MG63 (cell line): ENCODE data around the gene PTPRT. TPM values are rescaled to one million over a fixed set of nuclear protein-coding genes. Genes with fewer than 3 reads are reported as not detected.
"Not testable (repeated sequence)": the region's sequence is repeated elsewhere in the genome, so short reads cannot be mapped to it uniquely, and the experiment has no call there.

Experiments used
- DNase-seq: peaks from one replicate; pipeline ENCODE4 v3.0.0-alpha.2; 2020
- H3K27me3 ChIP-seq: fragments of 250-450 bp; sonication (Bioruptor Pico); 2 replicates; pipeline ENCODE4 v1.5.1; 2020; ENCODE audit warnings: mild to moderate bottlenecking, moderate library complexity
- H3K36me3 ChIP-seq: fragments of 250-450 bp; sonication (Bioruptor Pico); 2 replicates; pipeline ENCODE4 v1.5.1; 2020; ENCODE audit warnings: mild to moderate bottlenecking, moderate library complexity
- H3K4me3 ChIP-seq: fragments of 250-450 bp; sonication (Bioruptor Pico); 2 replicates; pipeline ENCODE4 v1.5.1; 2020; ENCODE audit warnings: mild to moderate bottlenecking, moderate library complexity
- H3K9me3 ChIP-seq: fragments of 250-450 bp; sonication (Bioruptor Pico); 2 replicates; pipeline ENCODE4 v1.5.1; 2020; ENCODE audit warnings: mild to moderate bottlenecking, moderate library complexity
- total RNA-seq: library from RNA; depleted of rRNA; stranded (reverse); fragments of >200 nt; shearing (Covaris generic); gene quantifications from 2 replicates; pipeline ENCODE4 v1.2.3, GENCODE V29; 2014; ENCODE audit warnings: low replicate concordance

The PTPRT gene
- total RNA-seq, 1 experiment from 2014 or later: not detected

DNA sequence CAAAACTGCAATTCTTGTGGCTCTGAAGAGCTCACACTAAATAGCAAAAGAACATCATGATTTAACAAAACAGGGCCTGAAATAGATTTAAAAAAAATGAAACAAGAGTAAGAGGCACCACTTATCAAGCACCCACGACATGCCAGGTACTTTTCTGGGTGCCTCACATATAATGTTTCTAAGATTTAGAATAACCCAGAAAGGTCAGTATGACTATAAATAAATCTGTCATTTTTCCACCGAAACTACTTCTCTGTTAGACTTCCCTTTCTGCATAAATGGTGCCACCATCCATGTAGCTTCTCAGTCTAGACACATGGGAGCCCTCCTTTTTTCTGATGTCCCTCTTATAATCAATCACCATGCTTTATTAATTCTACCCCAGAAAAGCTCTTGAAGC is 919.2 kb downstream of the PTPRT start:
- no peaks in the 10 kb centered on the region for H3K36me3 ChIP-seq
- DNase-seq: no peak
- H3K9me3 ChIP-seq: no peaks in the 10 kb centered on the region
- H3K4me3 ChIP-seq: no peak overlapping the region
- no peaks in the 10 kb centered on the region for H3K27me3 ChIP-seq

DNA sequence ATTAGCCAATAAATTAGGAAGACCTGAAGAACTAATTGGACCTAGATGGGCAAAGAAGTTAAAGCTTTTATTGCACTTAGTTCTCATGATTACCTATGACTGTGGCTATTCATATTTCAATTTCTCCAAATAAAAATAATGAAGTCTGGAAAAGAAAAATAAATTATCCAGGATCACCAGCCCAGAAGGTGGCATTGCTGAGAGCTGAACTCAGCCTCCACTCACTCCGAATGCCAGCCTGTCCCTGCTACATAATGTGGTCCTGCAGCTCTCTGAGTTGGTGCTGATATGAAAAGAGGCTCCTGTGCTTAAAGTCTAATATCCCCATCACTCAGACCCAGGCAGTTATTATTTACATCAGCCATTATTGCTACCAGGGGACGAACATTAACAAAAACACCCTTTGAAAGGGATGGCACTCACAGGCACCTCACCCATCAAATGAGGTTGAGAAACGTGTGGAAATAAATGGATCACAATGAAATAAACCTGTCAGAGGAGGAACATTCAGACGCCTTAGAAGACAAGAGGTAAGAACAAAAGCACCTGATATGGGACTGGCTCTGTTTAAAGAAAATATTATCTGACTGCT is 921.8 kb downstream of the PTPRT start:
- no peaks in the 10 kb centered on the region for H3K9me3 ChIP-seq
- no peak for DNase-seq
- H3K36me3 ChIP-seq: no peaks in the 10 kb centered on the region
- H3K4me3 ChIP-seq: no peak overlapping the region
- no peaks in the 10 kb centered on the region for H3K27me3 ChIP-seq

DNA sequence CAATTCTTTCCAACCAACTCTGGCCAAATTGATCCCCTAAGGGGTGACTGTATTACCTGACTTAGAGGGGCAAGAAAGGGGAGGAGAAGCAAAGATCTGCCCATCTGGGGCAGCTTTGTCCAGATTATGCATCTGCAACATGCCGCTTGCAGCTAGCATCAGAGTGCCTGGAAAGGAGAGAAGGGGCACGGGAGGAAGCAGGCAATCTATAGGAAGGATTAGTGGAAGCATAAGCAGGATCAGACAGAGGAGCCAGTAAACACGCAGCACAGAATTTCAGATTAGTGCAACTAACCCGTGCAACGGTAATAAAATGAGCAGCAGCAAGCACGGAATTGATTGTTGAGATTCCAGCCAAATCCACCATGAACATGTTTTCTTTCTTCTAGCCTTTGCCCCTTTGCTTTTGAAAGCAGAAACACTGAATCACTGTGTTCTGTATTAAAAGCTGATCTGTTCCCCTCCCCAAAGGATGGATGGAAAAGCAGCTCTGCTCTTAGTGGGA is 927.9 kb downstream of the PTPRT start:
- no peaks in the 10 kb centered on the region for H3K27me3 ChIP-seq
- H3K36me3 ChIP-seq: no peaks in the 10 kb centered on the region
- H3K4me3 ChIP-seq: no peak overlapping the region
- no peaks in the 10 kb centered on the region for H3K9me3 ChIP-seq
- DNase-seq: no peak

DNA sequence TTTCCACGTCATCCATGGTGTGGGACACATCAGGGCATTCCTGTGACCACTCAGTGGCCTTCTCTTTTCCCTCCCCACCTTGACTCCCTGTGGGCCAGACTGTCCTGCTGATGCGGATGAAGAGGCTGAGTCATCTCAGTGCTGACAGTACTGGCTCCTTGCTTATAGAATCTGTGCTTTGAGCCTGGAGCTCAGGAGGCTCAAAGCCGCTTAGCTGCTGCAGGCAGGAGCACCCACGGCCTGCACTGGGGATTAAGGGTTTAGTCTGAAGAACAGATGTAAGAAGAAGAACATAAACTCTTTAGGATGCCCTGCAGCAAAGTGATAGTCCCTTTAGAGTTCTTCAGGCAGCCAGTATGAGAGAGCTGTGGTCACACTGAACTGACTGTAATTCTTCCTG is 929.5 kb downstream of the PTPRT start:
- H3K27me3 ChIP-seq: no peaks in the 10 kb centered on the region
- no peak for DNase-seq
- H3K4me3 ChIP-seq: no peak overlapping the region
- no peaks in the 10 kb centered on the region for H3K36me3 ChIP-seq
- H3K9me3 ChIP-seq: no peaks in the 10 kb centered on the region

DNA sequence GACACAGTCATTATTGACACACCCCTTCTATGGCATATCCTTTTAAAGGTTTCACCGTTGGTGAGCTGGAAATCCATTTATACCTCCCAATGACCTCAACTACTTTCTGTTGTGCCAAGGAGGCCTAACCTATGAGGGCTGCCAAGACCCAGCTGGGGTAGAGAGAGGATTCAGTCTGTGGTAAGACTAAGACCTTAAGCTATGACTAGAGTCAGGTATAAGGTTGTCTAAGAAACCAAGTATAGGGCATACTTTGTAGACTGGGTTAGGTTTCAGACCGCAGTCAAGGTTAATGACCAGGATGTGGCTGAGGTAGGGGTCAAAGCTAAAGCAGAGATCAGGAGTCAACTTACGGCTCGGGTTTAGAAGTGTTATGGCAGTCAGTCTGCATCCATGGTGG is 930.3 kb downstream of the PTPRT start:
- Histone ChIP-seq H3K36me3 (no peaks in the 10 kb centered on the region), H3K27me3 (no peaks in the 10 kb centered on the region), H3K9me3 (no peaks in the 10 kb centered on the region), H3K4me3 (no peak overlapping the region)
- no peak for DNase-seq

DNA sequence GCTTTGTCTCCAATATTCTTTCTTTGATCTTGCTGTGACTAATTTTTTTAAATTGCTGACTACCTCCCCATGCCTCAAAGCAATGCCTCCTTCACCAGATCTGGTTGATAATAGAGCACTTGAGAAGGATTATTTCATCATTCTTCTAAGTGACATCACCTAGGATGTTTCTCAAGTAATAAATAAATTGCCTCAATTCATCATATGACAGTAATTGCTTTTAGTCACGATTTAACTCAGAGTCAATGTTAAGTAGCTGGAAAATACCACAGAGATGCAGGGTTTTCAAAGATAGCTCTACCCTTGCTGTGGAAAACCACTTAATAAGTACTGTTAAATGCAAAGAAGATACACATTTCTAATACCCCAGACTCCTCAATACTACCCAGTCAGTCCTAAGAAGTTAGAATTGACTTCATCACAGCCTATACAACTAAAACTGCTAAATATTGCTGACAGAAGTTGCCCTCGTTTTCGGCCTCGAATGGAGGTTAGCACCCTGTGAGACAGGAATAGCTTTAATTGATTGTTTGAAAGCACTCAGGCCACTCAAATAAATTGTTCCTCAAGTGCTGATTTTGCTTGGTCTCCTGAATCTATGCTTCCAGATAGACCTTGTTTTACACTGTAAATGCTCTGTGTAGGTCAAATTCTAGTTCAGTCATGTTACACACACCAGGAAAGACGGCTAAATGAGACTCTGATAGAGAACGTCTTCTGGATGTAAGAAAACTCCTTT is 931.0 kb downstream of the PTPRT start:
- Histone ChIP-seq H3K36me3 (no peaks in the 10 kb centered on the region), H3K27me3 (no peaks in the 10 kb centered on the region), H3K4me3 (no peak overlapping the region), H3K9me3 (no peaks in the 10 kb centered on the region)
- DNase-seq: no peak

DNA sequence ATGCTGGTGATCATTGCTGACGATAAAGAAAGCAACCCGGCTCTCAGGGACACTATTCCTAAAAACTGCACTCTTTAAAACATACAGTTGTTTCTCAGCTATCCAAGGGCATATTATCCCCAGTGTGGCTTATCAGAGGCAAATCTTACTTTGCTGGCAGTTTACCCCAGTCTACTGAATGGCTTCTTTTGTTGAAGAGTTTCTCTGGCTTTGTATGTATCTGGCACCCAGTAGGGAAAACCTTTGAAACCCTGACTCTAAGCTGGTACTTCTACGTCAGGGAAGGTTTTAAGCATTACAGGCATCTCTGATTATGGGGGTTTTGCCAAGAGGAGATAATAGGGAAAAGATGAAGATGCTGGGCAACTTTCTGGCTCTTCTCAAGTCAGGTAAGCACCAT is 933.9 kb downstream of the PTPRT start:
- H3K4me3 ChIP-seq: no peak overlapping the region
- no peaks in the 10 kb centered on the region for H3K27me3 ChIP-seq
- H3K36me3 ChIP-seq: no peaks in the 10 kb centered on the region
- no peaks in the 10 kb centered on the region for H3K9me3 ChIP-seq
- no peak for DNase-seq

DNA sequence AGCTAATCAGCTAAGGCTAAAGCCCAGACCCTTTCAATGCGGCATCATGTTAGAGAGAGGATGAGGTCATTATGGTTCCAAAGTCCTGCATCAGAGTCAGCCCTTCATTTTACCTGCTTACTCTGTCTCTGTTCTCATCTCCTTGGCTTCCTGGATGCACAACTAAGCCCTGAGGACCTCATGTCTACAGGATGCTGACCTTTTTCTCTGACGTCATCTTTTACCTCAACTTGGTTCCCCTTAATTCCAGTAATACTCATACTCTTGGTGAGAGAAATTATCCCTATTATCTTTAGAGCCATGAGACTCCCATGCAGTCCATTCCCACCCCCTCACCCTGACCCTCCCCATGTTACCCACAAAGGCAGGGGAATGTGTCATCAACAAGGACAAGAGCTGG is 935.0 kb downstream of the PTPRT start:
- Histone ChIP-seq H3K36me3 (no peaks in the 10 kb centered on the region), H3K9me3 (no peaks in the 10 kb centered on the region), H3K27me3 (no peaks in the 10 kb centered on the region), H3K4me3 (no peak overlapping the region)
- no peak for DNase-seq

DNA sequence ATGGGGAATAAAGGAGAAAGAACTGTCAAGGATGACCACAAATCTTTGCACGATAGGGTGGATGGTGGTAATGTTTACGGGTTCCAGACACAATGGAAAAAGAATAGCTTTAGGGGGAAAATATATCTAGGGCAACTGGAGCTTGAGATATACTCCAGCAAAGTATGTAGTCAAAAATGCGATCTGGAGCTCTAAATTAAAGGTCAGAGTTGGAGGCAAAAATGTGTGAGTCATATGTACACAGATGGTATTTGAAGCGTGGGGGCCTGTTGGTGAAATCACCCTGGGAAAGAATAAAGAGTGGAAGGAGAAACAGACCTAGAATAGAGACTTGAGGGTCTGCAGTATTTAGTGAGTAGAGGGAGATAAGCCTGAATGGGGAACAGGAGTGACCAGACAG is 937.6 kb downstream of the PTPRT start:
- no peak overlapping the region for H3K4me3 ChIP-seq
- no peaks in the 10 kb centered on the region for H3K27me3 ChIP-seq
- H3K36me3 ChIP-seq: no peaks in the 10 kb centered on the region
- no peaks in the 10 kb centered on the region for H3K9me3 ChIP-seq
- DNase-seq: no peak

DNA sequence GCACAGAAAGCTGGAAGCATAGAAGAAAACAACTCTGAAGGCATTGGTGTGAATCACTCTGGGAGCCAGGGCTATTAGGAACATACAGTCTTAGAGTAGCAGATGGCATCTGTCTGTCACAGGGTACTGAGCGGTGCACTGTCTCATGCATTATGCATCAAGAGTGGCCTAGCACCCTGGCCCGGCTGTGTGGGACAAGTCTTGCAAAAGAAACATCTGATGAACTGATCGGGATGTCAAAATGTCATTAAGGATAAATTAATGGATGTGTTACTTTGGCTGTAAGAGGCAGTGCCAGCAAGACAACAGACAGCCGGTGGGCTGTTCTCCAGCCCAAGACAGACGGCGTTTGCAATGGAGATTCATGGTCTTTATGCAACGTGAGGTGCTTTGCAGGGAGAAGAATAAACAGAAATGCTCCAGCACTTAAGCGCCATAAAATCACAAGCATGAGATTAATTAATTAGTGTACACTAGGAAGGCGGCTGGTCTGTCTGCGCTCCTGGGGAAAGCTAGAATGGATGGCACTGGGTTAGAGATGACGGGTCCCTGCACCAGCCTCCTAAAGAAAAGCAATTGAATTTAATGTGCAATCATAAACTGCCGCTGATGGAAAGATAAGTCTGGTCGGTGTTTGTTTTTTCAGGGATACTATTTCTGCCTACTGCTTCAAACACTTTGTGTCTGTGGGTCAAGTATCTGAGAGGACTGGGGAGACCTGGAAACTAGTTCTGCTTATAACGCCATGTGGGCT is 970.9 kb downstream of the PTPRT start:
- DNase-seq: no peak
- no peaks in the 10 kb centered on the region for H3K9me3 ChIP-seq
- H3K27me3 ChIP-seq: 0 out of 2 replicates have a peak, but pooled peaks cover 4% of the 10 kb centered on the region
- H3K36me3 ChIP-seq: no peaks in the 10 kb centered on the region
- no peak overlapping the region for H3K4me3 ChIP-seq

DNA sequence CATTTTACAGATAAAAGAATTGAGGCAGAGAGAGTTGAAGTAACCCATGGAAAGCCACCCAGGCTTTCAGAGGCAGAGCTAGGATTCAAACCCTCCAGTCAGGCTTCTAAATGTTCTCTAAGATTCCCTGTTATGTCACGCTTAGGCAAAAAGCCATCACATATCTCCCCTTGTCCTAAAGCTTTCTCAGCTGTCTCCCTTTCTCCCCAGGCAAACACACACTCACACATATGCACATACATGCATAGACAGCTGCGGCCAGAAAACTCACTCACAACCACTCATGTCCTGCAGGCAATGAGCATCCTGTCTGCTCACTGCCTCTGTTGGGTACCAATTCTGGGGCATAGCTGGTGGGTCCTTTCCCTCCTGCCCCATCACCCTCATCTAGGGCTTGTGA is 975.6 kb downstream of the PTPRT start:
- no peaks in the 10 kb centered on the region for H3K36me3 ChIP-seq
- H3K9me3 ChIP-seq: no peaks in the 10 kb centered on the region
- no peak overlapping the region for H3K4me3 ChIP-seq
- no peaks in the 10 kb centered on the region for H3K27me3 ChIP-seq
- DNase-seq: no peak

DNA sequence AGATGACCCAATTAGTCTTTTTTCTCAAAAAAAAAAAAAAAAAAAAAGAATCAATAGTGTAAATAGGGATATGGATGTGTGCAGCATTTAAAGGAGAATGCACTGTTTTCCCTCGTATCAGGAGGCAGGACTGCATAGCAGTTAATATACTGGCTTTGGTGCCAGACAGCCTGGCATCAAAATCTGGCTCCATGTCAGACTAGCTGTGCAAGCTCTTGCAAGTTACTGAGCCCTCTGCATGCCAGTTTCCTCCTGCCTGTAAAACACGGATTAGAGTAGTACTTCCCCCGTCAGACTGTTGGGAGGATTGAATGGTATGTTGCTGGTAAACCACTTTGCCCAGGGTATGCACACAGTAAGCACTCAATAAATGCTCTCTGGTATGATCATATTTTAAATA is 977.3 kb downstream of the PTPRT start:
- H3K4me3 ChIP-seq: no peak overlapping the region
- no peak for DNase-seq
- H3K9me3 ChIP-seq: no peaks in the 10 kb centered on the region
- H3K36me3 ChIP-seq: no peaks in the 10 kb centered on the region
- H3K27me3 ChIP-seq: no peaks in the 10 kb centered on the region

DNA sequence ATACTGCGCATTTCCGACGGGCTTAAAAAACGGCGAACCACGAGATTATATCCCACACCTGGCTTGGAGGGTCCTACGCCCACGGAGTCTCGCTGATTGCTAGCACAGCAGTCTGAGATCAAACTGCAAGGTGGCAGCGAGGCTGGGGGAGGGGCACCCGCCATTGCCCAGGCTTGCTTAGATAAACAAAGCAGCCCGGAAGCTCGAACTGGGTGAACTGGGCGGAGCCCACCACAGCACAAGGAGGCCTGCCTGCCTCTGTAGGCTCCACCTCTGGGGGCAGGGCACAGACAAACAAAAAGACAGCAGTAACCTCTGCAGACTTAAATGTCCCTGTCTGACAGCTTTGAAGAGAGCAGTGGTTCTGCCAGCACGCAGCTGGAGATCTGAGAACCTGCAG is 983.1 kb downstream of the PTPRT start:
- not testable (repeated sequence) for H3K27me3 ChIP-seq, H3K36me3 ChIP-seq, H3K4me3 ChIP-seq, H3K9me3 ChIP-seq, DNase-seq

DNA sequence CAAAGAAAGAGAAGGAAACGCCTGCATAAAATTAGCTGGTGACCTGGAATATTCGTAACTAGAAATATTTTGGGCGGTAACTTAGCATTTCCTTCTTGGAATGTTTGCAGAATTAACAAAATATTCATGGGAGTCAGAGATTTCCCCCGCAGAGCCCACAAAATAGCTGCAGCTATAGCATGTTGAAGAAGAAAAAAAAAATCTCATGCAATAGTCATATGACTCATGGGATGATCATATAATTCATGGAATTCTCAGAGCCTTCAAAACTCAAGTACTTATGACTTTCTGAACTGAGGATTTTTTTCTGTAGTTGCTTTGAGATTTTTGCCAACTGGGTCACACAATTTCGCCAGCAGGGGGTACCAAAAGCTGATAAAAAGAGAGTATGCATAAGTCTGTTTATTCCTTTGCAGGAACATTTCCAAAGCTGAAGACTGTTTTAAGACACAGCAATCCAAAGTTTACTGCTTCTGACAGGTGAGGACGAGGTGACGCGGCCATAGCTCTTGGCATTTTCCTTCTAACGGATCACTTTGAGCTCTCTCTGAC is 985.5 kb downstream of the PTPRT start:
- DNase-seq: no peak
- no peaks in the 10 kb centered on the region for H3K9me3 ChIP-seq
- H3K36me3 ChIP-seq: no peaks in the 10 kb centered on the region
- H3K4me3 ChIP-seq: no peak overlapping the region
- H3K27me3 ChIP-seq: no peaks in the 10 kb centered on the region

DNA sequence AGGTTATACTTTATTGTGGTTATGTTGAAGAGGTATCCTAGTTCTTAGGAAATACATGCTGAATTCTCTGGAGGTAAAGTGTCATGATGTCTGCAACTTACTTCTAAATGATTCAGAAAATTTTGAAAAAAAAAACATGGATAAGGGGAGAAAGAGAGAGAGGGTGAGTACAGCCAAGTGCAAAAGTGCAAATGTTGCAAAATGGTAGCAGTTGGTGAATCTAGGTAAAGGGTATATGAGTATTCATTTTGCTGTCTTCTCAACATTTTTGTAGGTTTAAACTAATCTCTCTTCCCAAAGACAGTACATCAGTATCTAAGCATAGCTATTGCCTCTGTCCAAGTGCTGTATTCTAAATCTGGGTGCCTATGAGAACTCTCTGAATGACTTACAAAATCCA is 992.1 kb downstream of the PTPRT start:
- H3K27me3 ChIP-seq: no peaks in the 10 kb centered on the region
- DNase-seq: no peak
- no peak overlapping the region for H3K4me3 ChIP-seq
- no peaks in the 10 kb centered on the region for H3K36me3 ChIP-seq
- H3K9me3 ChIP-seq: no peaks in the 10 kb centered on the region

DNA sequence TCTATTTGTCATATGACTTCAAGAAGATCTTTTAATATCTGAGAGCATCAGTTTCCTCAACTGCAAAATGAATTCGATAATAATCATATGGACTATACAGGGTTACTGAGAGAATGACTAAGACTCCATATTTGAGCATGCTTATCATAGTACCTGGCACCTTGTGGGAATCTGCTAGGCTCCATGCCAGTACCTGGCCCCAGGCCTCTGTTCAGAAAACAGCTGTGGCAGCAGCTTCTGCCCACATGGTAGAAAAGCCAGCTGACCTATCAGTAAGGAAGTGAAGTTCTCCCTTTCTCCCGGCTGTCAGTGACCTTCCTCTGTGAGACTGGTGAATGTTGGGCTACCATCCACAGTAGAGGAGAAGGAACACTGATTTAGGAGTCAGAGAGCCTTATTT is 996.6 kb downstream of the PTPRT start:
- DNase-seq: no peak
- H3K36me3 ChIP-seq: no peaks in the 10 kb centered on the region
- no peaks in the 10 kb centered on the region for H3K9me3 ChIP-seq
- no peak overlapping the region for H3K4me3 ChIP-seq
- H3K27me3 ChIP-seq: no peaks in the 10 kb centered on the region

DNA sequence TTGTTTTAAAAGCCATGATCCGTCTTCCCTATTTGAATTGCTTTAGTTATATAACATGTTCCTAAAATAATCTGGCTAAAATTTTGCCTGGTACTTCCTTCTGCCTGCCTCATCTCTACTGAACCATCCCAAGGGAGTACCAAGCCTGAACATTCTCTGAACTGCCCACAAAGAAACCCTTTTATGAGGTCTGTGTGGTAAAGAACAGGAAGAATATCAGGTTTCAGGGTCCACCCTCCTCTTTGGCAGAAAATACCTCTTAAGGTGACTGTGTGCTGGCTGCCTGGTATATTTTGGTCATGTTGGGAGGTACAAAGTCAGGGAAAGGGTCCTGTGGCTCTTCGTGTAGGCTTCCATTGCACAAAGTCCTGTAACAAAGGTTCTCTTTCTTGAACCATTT is 997.4 kb downstream of the PTPRT start:
- no peaks in the 10 kb centered on the region for H3K9me3 ChIP-seq
- DNase-seq: no peak

More for the DNA sequence above, 997.4 kb downstream of the PTPRT start:
- H3K36me3 ChIP-seq: no peaks in the 10 kb centered on the region
- no peak overlapping the region for H3K4me3 ChIP-seq
- H3K27me3 ChIP-seq: no peaks in the 10 kb centered on the region
